Measurements from ENCODE around the gene NUDT21.
"Not testable (repeated sequence)": the region's sequence is repeated elsewhere in the genome, so short reads cannot be mapped to it uniquely, and the experiment has no call there.

NUDT21 gene

DNA sequence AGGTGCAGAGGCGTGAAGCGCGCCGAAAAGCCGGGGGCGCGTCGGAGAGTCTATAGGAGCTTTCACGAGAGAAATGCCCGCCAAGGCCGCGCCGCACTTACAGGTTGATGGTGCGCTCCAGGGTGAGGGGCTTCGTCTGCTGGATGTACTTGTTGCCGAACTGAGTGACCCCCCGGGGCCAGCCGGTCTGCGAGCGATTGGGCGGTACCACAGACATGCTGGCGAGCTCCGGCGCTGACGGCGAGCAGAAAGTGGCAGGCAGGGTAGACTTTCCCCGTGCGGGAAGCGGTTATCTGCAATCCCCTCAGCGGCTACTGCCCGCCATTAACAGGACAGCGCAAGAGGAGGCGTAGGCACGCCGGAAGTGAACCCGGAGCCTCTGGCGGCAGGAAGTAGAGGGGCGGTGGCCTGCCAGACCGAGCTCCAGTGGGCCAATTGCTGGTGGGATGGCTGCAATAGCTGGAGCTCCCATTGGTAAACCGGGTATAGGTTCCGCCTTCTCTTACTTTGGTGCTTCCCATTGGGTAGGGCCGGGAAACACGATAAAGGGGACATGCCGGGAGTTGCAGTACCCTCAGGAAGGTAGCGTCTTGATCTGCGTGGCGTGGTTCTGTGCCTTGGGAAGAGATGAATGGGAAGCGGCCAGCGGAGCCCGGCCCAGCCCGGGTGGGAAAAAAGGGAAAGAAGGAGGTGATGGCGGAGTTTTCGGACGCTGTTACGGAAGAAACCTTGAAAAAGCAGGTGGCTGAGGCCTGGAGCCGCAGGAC, at the start of gene NUDT21, which contains the start of gene OGFOD1:
NUDT21 (minus strand) TSS at position 347 of the 767 bp plus-strand sequence; CDS start at position 217, 130 bp downstream.
OGFOD1 (plus strand) TSS at position 569 of the 767 bp plus-strand sequence; CDS start at position 628, 59 bp downstream.
- DNase-seq: peak; percentile 97

- no peak for DNase-seq
Observed at GRCh38 chr16:56493815-56494214, 42.7 kb upstream of the NUDT21 start.

DNA sequence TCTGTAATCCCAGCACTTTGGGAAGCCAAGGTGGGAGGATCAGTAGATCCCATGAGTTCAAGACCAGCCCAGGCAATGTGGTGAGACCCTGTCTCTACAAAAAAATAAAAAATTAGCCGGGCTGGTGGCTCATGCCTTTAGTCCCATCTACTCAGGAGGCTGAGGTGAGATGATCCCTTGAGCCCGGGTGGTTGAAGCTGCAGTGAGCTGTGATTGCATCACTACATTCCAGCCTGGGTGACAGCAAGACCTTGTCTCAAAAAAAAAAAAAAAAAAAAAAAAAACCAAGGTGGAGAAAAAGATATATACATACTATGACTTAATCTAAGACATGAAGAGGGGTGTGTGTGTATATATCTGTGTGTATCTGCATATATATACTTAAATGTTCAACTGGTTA, 42.0 kb upstream of the NUDT21 start:
- DNase-seq: no peak

- no peak for DNase-seq
Observed at GRCh38 chr16:56491657-56492261, 40.6 kb upstream of the NUDT21 start.

GRCh38 chr16:56488868-56489267, 37.7 kb upstream of the NUDT21 start:
- not testable (repeated sequence) for DNase-seq

- no peak for DNase-seq
Observed at GRCh38 chr16:56488035-56488434, 36.9 kb upstream of the NUDT21 start.

- DNase-seq: no peak
Observed at GRCh38 chr16:56483394-56483793, 32.3 kb upstream of the NUDT21 start.

DNA sequence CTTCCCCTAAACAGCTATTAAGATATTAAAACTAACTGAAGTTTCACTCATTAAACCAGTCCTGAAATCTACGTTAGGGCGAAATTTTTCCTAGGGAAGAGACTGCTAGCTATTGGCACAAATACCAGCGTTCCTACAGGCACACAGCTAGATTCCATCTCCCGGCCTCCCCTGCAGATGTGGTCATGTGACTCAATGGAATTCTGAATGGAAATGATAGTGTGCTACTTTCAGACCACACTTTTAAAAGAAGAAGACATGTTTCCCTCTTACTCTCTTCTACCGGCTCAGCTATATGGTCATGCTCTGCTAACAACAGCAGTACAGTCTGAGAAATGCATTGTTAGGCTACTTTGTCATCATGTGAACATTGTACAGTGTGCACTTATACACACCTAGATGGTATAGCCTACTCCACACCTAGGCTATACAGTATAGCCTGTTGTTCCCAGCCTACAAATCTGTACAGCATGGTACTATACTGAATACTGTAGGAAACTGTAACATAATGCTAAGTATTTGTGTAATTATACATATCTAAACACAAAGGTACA, 31.6 kb upstream of the NUDT21 start:
- DNase-seq: no peak

GRCh38 chr16:56481468-56482122, 30.5 kb upstream of the NUDT21 start:
- DNase-seq: no peak

- DNase-seq: no peak
Observed at GRCh38 chr16:56480776-56481467, 29.8 kb upstream of the NUDT21 start.

GRCh38 chr16:56479469-56479868, 28.3 kb upstream of the NUDT21 start:
- DNase-seq: no peak

GRCh38 chr16:56478281-56479049, 27.3 kb upstream of the NUDT21 start:
- no peak for DNase-seq

DNA sequence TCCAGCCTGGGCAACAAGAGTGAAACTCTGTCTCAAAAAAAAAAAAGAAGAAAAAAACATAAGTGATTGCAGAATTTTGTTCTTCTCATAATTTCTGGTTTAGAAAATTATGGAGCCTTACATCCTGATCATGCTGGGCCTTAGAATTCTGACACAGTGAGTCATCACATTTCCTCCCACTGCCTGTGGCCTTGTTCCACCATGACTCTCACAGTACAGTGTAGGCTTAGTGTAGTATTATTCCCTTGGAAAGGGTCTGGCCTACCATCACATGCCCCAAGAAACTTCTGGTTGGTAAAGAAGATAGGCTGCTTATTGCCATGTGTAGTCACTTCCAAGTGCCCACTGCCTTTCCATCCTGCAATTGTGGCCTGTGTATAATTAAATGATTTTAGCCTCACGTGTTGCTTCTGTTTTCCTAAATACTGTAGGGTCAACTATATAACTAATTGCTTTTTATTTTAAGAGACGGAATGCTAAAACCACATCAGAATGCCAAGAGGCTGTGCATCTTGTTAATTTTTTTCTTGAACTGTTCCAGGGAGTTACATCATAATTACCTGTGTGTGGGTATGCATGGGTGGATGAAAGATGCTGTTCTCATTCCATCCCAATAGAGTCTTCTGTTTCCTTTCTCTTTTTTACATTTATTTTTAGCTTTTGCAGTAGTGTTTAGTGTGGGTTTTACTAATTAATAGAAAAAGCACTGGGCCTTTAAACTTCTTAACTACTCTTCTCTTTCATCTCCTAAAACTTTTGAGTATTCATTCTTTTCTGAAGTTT, 26.2 kb upstream of the NUDT21 start:
- DNase-seq: no peak

DNA sequence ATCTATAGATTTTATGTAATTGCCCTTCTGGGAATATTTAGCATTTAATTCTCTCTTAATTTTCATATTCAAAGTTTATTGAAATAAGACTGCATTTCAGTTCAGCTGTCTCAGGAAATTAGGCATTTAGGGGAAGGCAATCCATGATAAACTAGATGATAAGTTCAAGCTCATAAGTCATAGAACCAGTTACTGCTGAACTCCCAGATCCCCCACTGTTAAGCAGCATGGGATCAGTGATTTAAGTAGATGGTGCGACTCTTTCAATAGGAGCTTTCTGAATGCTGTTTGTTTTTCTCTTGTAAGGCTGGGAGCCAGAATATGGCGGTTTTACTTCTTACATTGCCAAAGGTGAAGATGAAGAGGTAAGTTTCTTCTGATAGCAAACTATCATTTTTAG, 24.1 kb upstream of the NUDT21 start:
- no peak for DNase-seq

DNA sequence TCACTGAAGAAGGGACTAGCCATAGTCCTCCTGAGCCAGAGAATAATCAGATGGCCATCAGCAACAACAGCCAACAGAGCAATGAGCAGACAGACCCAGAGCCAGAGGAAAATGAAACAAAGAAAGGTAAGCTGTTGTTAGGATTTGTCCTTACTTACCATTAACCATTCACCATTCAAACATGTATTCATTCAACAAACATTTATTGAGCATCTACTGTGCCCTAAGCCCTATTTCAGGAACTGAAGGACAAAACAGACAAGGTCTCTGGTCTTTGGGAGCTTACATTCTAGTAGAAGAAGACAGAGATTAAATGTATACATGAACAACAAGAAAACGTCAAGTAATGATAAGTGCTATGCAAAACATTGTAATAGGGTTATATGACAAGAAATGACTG, 19.5 kb upstream of the NUDT21 start:
- DNase-seq: no peak

DNA sequence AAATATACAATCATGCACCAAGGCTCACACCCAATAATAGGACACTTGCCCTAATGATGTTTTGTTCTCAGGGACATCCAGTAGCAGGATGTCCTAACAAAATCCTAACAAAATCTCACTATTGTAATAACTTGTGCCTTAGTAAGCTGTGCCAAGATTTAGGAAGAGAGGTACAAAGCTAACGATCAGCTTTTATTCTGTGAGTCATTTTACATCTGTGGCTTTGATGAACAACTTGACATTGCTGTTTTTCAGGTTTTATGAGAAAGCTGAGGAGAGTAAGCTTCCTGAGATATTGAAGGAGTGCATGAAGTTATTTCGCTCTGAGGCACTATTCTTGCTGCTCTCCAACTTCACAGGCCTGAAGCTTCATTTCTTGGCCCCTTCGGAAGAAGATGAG, 19.1 kb upstream of the NUDT21 start:
- DNase-seq: no peak

DNA sequence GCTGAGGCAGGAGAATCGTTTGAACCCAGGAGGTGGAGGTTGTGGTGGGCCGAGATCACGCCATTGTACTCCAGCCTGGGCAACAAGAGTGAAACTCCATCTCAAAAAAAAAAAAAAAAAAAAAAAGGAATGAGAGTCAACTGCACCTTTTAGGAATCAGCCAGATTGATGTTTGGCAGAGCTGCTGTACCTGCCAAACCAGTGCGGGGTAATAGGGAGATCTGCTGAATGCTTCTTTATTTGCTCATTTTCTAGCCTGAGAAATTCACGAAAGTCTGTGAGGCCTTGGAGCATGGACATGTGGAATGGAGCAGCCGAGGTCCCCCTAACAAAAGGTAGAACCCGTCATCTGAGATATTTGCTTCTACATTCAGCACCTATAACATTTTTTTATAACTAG, 18.6 kb upstream of the NUDT21 start:
- no peak for DNase-seq

DNA sequence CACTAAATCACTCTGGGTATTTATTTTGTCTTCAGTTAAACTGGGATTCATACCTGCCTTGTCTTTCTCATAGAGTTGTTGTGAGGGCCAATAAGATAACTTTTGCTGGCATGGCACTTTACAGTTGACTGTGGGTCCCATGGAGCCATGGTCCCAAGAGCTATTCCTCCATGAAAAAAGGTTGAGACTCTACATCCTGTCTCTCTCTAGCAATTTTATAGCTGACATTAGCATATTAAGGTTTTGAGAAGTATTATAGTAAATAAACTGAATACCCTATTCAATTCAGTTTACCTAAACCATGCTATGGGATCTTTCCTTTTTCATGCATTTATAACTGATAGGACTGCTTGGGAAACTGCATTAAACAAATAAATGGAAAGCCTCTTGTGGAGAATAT, 17.7 kb upstream of the NUDT21 start:
- DNase-seq: no peak

DNA sequence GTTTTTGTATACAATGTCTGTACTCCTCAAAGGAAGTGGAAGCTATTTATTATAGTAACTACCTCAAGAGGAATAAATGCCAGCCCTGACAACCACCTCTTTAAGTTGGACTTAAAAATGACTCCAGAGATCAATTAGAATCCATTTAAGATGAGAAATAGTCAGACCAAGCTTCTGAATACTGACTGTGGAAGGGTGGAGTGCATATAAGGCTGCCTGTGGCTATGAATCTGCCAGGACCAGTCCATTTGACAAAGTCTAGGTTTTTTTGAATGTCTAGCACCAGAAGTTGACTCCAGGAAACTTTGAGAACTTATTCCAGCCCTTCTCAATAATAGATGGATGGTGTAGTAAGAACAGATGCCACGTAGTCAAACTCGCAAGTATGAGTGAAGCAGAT, 15.2 kb upstream of the NUDT21 start:
- DNase-seq: no peak

- DNase-seq: no peak
Observed at GRCh38 chr16:56463153-56463552, 12.0 kb upstream of the NUDT21 start.

DNA sequence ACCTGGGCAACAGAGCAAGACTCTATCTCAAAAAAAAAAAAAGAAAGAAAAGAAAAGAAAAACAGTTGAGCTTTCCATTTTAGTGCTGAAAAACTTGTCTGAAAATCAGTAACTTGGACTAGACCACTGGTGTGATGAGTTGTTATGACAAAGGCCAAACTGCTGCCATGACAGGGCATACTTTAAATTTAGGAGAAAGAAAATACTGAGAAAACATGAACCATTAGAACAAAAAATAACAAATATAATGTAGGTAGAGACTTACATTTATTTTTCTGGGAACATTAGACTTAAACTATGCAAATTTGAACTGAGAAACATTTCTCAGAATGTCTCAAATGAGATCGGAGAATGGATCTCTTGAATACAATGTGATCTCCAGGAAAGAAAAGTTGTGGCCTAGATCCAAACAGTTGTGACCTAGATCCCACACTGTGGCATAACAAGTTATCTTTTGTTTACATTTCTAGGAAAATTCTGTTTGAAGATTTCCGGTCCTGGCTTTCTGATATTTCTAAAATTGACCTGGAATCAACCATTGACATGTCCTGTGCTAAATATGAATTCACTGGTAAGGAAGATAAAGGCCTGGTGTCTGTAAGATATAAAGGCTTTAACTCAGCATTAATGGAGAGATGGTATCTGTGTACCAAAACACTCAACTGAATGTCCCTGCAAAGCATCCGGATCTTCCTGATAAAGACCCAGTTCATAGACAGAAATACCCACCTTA, 11.1 kb upstream of the NUDT21 start:
- no peak for DNase-seq
